GM12872 (cell line): Measurements from ENCODE around the gene CD2AP.

Experiments
- CTCF ChIP-seq: IDR thresholded peaks from 3 replicates; pipeline ENCODE4 v1.5.1; 2011; ENCODE audit warnings: low read depth, mild to moderate bottlenecking, low read length, moderate library complexity; ENCODE audit not compliant: insufficient read depth

Gene CD2AP

DNA sequence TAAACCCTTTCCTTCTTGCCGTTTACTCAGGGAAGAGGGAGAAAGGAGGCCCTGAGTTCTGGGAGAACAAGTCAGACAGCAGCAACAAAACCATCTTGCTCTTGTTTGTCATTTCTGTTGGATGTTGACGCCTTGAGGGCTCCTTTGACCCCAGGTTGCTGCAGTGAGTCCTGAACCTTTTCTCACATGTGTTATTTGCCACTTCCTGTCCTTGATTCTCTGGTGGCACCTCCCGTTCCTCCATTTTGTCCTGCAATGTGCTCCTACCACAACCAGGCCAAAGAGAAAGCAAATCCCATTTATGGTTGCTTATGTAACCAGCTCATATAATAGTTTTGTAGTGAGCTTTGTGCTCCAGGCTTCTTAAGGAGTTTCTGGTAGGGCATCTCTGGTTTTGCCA is 154.2 kb downstream of the CD2AP start:
- TF ChIP-seq CTCF, result no peak

DNA sequence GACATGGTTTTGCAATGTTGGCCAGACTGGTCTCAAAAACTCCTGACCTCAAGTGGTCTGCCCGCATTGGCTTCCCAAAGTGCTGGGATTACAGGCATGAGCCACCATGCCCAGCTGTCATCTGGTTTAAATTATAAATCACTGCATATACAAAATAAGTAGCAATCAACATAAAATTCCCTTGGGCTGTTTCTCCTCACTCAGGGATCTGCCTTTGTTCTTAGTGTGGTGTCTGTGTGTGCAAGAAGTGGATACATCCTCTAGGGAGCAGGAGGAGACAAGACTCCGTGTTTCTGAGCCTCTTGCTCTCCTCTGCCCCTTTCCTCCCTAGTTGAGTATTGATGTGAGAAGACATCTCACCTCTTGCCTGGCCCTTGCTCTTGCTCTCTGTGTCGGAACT is 155.6 kb downstream of the CD2AP start:
- TF ChIP-seq CTCF, result no peak

- TF ChIP-seq CTCF, result no peak
Measured at GRCh38 chr6:47634210-47635047, 156.8 kb downstream of the CD2AP start.

- no peak for TF ChIP-seq CTCF
Measured at GRCh38 chr6:47646689-47647088, 169.1 kb downstream of the CD2AP start.

DNA sequence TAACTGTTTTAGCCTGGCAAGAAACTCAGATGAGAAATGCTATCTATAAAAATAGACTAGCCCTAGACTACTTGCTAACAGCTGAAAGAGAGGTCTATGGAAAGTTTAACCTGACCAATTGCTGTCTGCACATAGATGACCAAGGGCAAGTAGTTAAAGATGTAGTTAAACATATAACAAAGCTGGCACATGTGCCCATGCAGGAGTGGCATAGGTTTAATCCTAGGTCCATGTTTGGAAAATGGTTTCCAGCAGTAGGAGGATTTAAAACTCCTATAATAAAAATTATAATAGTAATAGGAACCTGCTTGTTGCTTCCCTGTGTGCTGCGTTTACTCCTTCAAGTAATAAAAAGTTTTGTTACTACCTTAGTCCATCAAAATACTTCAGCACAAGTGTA is 169.6 kb downstream of the CD2AP start:
- TF ChIP-seq CTCF, result no peak

GRCh38 chr6:47648031-47648430 is 170.4 kb downstream of the CD2AP start:
- no peak for TF ChIP-seq CTCF

DNA sequence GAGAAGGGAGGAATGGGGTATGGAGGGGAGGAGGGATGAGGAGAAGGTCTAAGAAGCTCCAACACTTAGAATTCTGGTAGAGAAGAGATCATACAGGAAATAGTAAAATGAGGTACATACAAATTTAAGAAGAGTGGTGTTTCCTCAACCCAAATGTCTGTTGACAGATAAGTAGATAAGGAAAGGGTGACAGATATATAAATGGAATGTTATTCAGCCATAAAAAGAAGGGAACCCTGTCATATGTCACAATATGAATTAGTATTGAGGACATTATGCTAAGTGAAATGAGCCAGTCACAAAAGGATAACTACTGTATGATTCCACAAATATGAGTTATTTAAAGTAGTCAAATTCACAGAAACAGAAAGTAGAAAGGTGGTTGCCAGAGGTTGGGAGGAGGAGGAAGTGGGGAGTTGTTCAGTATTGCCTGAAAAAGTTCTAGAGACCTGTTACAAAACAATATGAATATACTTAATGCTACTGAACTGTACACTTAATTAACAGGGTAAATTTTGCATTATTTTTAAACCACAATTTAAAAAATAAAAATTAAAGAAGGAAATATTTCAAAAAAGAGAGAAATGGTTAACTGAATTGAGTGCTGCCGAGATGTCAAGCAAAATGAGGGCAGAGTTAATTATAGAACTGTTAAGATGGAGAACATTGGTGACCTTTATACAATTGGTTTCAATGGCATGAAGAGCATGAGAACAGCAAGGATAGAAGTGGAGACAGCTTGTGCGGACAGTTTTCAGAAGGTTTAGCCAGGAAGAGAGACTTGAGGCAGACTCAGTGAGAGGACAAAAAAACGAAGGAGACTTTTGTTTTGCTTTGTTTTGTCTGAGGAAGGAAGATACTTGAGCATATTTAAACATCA is 173.2 kb downstream of the CD2AP start:
- TF ChIP-seq CTCF, result no peak
